Measurements from ENCODE around the gene RLN3. TPM values are rescaled to one million over a fixed set of nuclear protein-coding genes. Genes with fewer than 3 reads are reported as not detected.
A peak's percentile ranks its signal among the peaks of the same experiment; 100 is the strongest.

Gene RLN3
- total and polyA plus RNA-seq, 10 of the 15 experiments (the other 5 are each of a cell fraction or from before 2014, with no cell fraction given): not detected

- no peak for TF ChIP-seq ZBTB11 (CRISPR knock-in tag; IDR thresholded peaks at IDR 0.05)
- TF ChIP-seq RAD51 (IDR thresholded peaks at IDR 0.05): no peak
- 0 out of 2 replicates have a peak, but pooled peaks have one; percentile 16 for TF ChIP-seq YY1 (IDR thresholded peaks at IDR 0.05; ENCODE audit: low read depth, low read length)
- no peak; the same call in 1 of the 2 replicates for TF ChIP-seq CBFB (IDR thresholded peaks at IDR 0.05; ENCODE audit: low read depth)
- 0 out of 4 replicates have a peak, but pooled peaks of 1 of the 2 experiments have one; percentile 9 for TF ChIP-seq EP300 (IDR thresholded peaks at IDR 0.05; ENCODE audit: borderline replicate concordance in 1 of 2, control insufficient read depth in 1 of 2, low read depth in 2 of 2, low read length in 2 of 2)
- no peak for TF ChIP-seq KLF5 (IDR thresholded peaks at IDR 0.05; ENCODE audit: partially characterized antibody)
- TF ChIP-seq, protein P1, sequence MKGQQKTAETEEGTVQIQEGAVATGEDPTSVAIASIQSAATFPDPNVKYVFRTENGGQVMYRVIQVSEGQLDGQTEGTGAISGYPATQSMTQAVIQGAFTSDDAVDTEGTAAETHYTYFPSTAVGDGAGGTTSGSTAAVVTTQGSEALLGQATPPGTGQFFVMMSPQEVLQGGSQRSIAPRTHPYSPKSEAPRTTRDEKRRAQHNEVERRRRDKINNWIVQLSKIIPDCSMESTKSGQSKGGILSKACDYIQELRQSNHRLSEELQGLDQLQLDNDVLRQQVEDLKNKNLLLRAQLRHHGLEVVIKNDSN (IDR thresholded peaks at IDR 0.05; ENCODE audit: borderline replicate concordance, extremely low read length, insufficient read depth, low read depth, low read length): no peak
- TF ChIP-seq, protein P2, sequence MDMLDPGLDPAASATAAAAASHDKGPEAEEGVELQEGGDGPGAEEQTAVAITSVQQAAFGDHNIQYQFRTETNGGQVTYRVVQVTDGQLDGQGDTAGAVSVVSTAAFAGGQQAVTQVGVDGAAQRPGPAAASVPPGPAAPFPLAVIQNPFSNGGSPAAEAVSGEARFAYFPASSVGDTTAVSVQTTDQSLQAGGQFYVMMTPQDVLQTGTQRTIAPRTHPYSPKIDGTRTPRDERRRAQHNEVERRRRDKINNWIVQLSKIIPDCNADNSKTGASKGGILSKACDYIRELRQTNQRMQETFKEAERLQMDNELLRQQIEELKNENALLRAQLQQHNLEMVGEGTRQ (IDR thresholded peaks at IDR 0.05; ENCODE audit: borderline replicate concordance, low read depth, low read length): no peak
- peak; percentile 68; the same call in 1 of the 2 replicates for TF ChIP-seq SMC3 (IDR thresholded peaks at IDR 0.05; ENCODE audit: borderline replicate concordance, low read length)
- TF ChIP-seq ZSCAN29 (IDR thresholded peaks at IDR 0.05): no peak
- TF ChIP-seq FOS (IDR thresholded peaks at IDR 0.05; ENCODE audit: borderline replicate concordance, extremely low read depth, insufficient read length): no peak
- TF ChIP-seq PKNOX1 (IDR thresholded peaks at IDR 0.05): peak; percentile 41; the same call in 1 of the 2 replicates
- peak; percentile 82 for TF ChIP-seq POLR2AphosphoS5 (IDR thresholded peaks at IDR 0.05; ENCODE audit: low read length)
- TF ChIP-seq EED (IDR thresholded peaks at IDR 0.05; ENCODE audit: low read depth): peak; percentile 57
- TF ChIP-seq ZBTB33 (IDR thresholded peaks at IDR 0.05): no peak
- TF ChIP-seq SREBF1 (IDR thresholded peaks at IDR 0.05; ENCODE audit: low read length): no peak
- no peak for TF ChIP-seq JUND (IDR thresholded peaks at IDR 0.05; ENCODE audit: low read depth, low read length)
- no peak for TF ChIP-seq ZZZ3 (IDR thresholded peaks at IDR 0.05; ENCODE audit: control insufficient read depth, insufficient read length, low read depth)
- no peak for TF ChIP-seq SIX5 (IDR thresholded peaks at IDR 0.05; ENCODE audit: low read depth, low read length, severe bottlenecking)
- TF ChIP-seq MEF2A (IDR thresholded peaks at IDR 0.05; ENCODE audit: insufficient read depth, low read depth, low read length): no peak
Measured at GRCh38 chr19:14031719-14032480, 4.0 kb downstream of the RLN3 start, which contains the start of gene IL27RA (continued).
